ENCODE results near the gene LIN28B. TPM values are rescaled to one million over a fixed set of nuclear protein-coding genes. Genes with fewer than 3 reads are reported as not detected.
"Not testable (repeated sequence)": the region's sequence is repeated elsewhere in the genome, so short reads cannot be mapped to it uniquely, and the experiment has no call there.

Gene LIN28B
- total RNA-seq, 4 donors from 2014 or later, result not detected

- intact Hi-C loops (cut with DNase I; ENCODE audit: low total_unique reads) (no loop called here), in situ Hi-C loops (cut with MboI; ENCODE audit: low pct_ligation_motif_present in 1 of 4, low pct_unique_long_range_greater_than_20kb in 1 of 4, low sequenced_read_pairs in 3 of 4) (no loop called here)
- H3K4me1 ChIP-seq, result no peaks in the 10 kb centered on the region
- TF ChIP-seq CTCF (IDR thresholded peaks at IDR 0.05) (no peak), POLR2AphosphoS5 (IDR thresholded peaks at IDR 0.05) (no peak), EP300 (IDR thresholded peaks at IDR 0.05; ENCODE audit: low read depth) (no peak), POLR2A (IDR thresholded peaks at IDR 0.05) (no peak)
- H3K27me3 ChIP-seq, result peaks cover 100% of the 10 kb centered on the region
- no peaks in the 10 kb centered on the region for H3K9me3 ChIP-seq
- no peaks in the 10 kb centered on the region for H3K36me3 ChIP-seq
- DNase-seq, result no peak
- no peak overlapping the region for H3K27ac ChIP-seq
- no peak overlapping the region for H3K4me3 ChIP-seq
- WGBS, 2 donors (ENCODE audit: low coverage in 1 of 2), result 33 to 36% methylated on average over 2 of the region's 2 CpGs
Observed at GRCh38 chr6:104949206-104949605, 7.7 kb upstream of the LIN28B start.

DNA sequence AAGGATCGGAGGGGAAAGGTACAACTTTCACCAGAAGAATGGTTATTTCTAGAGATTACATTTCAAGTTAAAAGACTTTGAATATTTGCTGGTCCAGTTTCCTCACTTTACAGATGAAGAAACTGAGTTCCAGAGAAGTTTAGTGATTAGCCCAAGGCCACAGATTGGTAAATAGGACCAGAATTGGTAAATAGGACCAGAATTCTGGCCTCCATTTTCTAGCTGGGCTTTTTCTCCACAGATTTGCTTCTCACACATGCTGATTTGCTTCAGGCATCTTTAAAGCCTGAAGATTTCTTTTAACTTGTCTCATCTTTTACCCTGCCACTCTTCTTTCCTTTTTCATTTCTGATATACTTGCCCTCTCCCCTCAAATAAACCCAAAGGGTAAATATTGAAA, 5.2 kb upstream of the LIN28B start:
- H3K4me1 ChIP-seq, result no peaks in the 10 kb centered on the region
- H3K36me3 ChIP-seq, result no peaks in the 10 kb centered on the region
- H3K27me3 ChIP-seq, result peaks cover 100% of the 10 kb centered on the region
- H3K9me3 ChIP-seq, result no peaks in the 10 kb centered on the region
- H3K4me3 ChIP-seq, result no peak overlapping the region
- 50 to 54% methylated on average over 1 of the region's 1 CpG for WGBS, 2 donors (ENCODE audit: low coverage in 1 of 2)
- no peak for TF ChIP-seq EP300 (IDR thresholded peaks at IDR 0.05; ENCODE audit: low read depth)
- TF ChIP-seq CTCF (IDR thresholded peaks at IDR 0.05), result no peak
- no peak for TF ChIP-seq POLR2A (IDR thresholded peaks at IDR 0.05)
- TF ChIP-seq POLR2AphosphoS5 (IDR thresholded peaks at IDR 0.05), result no peak
- H3K27ac ChIP-seq, result no peak overlapping the region
- in situ Hi-C loops (cut with MboI; ENCODE audit: low pct_ligation_motif_present in 1 of 4, low pct_unique_long_range_greater_than_20kb in 1 of 4, low sequenced_read_pairs in 3 of 4), result no loop called here
- intact Hi-C loops (cut with DNase I; ENCODE audit: low total_unique reads), result no loop called here
- DNase-seq, result no peak

DNA sequence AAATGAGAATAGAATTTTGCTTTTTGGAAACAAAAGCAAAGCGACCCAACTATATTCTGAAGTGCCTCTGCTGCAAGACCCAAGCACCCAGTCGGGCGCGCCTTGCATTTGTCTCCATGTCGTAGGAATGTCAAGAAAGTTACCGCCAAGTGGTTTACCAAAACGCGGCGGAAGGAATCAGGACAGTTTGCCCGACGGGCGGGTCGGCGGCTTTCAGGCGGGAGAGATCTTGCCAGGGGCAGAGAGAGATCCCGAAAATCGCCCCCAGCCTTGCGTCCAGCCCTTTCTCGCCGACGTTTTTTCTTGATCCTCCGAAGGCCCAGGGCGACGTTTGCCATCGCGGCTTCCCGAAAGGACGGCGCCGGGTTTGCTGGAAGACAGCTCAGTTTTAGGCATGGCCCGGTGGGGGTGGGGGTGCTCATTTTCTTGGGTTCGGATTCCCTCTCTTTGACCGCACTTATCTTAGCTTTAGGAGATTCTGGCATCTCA, 4.0 kb upstream of the LIN28B start:
- DNase-seq, result no peak
- no peaks in the 10 kb centered on the region for H3K9me3 ChIP-seq
- no peaks in the 10 kb centered on the region for H3K4me1 ChIP-seq
- H3K36me3 ChIP-seq, result no peaks in the 10 kb centered on the region
- H3K27me3 ChIP-seq, result peaks cover 100% of the 10 kb centered on the region
- in situ Hi-C loops (cut with MboI; ENCODE audit: low pct_ligation_motif_present in 1 of 4, low pct_unique_long_range_greater_than_20kb in 1 of 4, low sequenced_read_pairs in 3 of 4) (no loop called here), intact Hi-C loops (cut with DNase I; ENCODE audit: low total_unique reads) (no loop called here)
- no peak overlapping the region for H3K4me3 ChIP-seq
- WGBS, 2 donors (ENCODE audit: low coverage in 1 of 2), result 26 to 29% methylated on average over 1 to 33 of the region's 33 CpGs
- no peak for TF ChIP-seq POLR2A (IDR thresholded peaks at IDR 0.05)
- TF ChIP-seq CTCF (IDR thresholded peaks at IDR 0.05), result no peak
- TF ChIP-seq EP300 (IDR thresholded peaks at IDR 0.05; ENCODE audit: low read depth), result no peak
- TF ChIP-seq POLR2AphosphoS5 (IDR thresholded peaks at IDR 0.05), result no peak
- no peak overlapping the region for H3K27ac ChIP-seq

DNA sequence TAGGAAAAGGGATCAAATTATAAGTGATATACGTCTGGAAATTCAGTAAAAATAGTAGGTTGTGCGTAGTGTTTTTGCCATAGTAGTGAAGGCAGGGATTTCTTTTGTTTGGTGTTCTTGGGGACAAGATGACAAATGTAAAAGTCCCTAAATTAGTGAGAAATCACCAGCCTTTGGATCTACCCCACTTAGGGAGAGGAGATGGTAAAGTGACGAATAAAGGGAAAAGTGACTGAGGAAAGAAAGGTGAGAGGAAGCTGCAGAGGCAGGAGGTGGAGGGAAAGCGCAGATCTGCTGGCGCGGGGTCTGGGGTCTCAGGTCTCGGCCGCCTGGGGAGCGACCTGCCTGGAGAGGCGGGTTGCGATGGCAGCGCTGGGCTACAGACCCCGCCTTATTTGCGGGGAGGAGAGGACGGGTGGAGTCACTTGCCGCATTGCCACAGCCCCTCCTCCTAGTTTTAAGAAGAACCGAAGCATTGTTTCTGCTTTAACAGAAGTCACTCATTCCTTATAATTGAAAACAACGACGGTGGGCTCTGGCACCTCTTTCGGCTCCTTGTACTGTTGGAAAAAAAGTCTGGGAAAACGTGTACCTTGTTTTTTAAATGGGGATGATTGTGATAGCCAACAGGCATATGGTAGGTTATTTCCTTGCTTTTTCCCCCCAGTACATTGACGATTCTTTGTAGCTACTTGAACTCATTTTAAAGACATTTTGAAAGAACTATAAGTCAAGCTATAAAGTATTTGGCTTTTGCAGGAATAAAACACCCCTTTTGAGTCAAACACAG, 3.3 kb upstream of the LIN28B start:
- WGBS, 2 donors (ENCODE audit: low coverage in 1 of 2), result 19 to 23% methylated on average over 12 to 22 of the region's 22 CpGs
- H3K27ac ChIP-seq; H3K4me3 ChIP-seq; DNase-seq; intact Hi-C loops (cut with DNase I; ENCODE audit: low total_unique reads); H3K36me3 ChIP-seq; H3K9me3 ChIP-seq; in situ Hi-C loops (cut with MboI; ENCODE audit: low pct_ligation_motif_present in 1 of 4, low pct_unique_long_range_greater_than_20kb in 1 of 4, low sequenced_read_pairs in 3 of 4); H3K4me1 ChIP-seq: not testable (repeated sequence)
- peaks cover 100% of the 10 kb centered on the region for H3K27me3 ChIP-seq
